ENCODE data around the gene DDR2.

GRCh38 chr1:162732094-162732493, 99.8 kb downstream of the DDR2 start:
- TF ChIP-seq CTCF (IDR thresholded peaks at IDR 0.05) (no peak), POLR2A (IDR thresholded peaks at IDR 0.05) (no peak)

Data from lower leg skin (tissue), 3 donors.